Measurements from ENCODE around the gene RNF213.

Gene RNF213

GRCh38 chr17:80223142-80223815 lies 37.4 kb upstream of the RNF213 start:
- Histone ChIP-seq H3K4ac (ENCODE audit: low read depth, low read length) (no peak overlapping the region), H3K9ac (ENCODE audit: low read length) (no peak overlapping the region), H2BK120ac (ENCODE audit: insufficient read depth, low read length, poor library complexity) (no peak overlapping the region), H2BK5ac (ENCODE audit: low read depth, low read length, poor library complexity) (no peak overlapping the region), H3K36me3 (ENCODE audit: control insufficient read depth in 1 of 2, insufficient read depth in 2 of 2, low read length in 2 of 2) (peaks cover 21 to 24% of the 10 kb centered on the region in 2 experiments), H3K79me2 (ENCODE audit: control insufficient read depth, insufficient read depth, low read length, poor library complexity) (peaks cover 10% of the 10 kb centered on the region), H3K23ac (ENCODE audit: low read length) (no peak overlapping the region), H3K27ac (ENCODE audit: low read depth, low read length) (no peak overlapping the region), H4K8ac (ENCODE audit: low read depth, low read length) (no peak overlapping the region), H3K27me3 (ENCODE audit: insufficient read depth, low read length) (no peaks in the 10 kb centered on the region), H3K18ac (ENCODE audit: low read length) (no peak overlapping the region), H2BK12ac (ENCODE audit: low read length) (no peak overlapping the region), H3K4me3 (ENCODE audit: low read depth, low read length) (peak overlapping the region; percentile 29), H2AK5ac (ENCODE audit: low read length) (no peak overlapping the region), H2AFZ (ENCODE audit: insufficient read depth, low read length, poor library complexity) (no peak overlapping the region), H3K4me1 (ENCODE audit: control insufficient read depth in 1 of 2, insufficient read depth in 2 of 2, low read length in 2 of 2) (peaks cover 11 to 18% of the 10 kb centered on the region in 2 experiments), H3K9me3 (ENCODE audit: insufficient read depth, low read depth, low read length) (peaks cover 5% of the 10 kb centered on the region), H3K79me1 (ENCODE audit: low read length) (peaks cover 8% of the 10 kb centered on the region), H4K12ac (ENCODE audit: low read depth, low read length) (no peak overlapping the region), H3K4me2 (ENCODE audit: low read length) (no peak overlapping the region), H3K14ac (ENCODE audit: low read length) (no peak overlapping the region), H4K91ac (ENCODE audit: low read depth, low read length) (no peak overlapping the region)
- WGBS (ENCODE audit: extremely low coverage, insufficient coverage, insufficient read length), result no CpG with 5 or more reads among the region's 18 CpGs
- no peak for DNase-seq

- Histone ChIP-seq H4K8ac (ENCODE audit: low read depth, low read length) (no peak overlapping the region), H3K79me1 (ENCODE audit: low read length) (peaks cover 8% of the 10 kb centered on the region), H3K23ac (ENCODE audit: low read length) (no peak overlapping the region), H3K4ac (ENCODE audit: low read depth, low read length) (no peak overlapping the region), H3K27me3 (ENCODE audit: insufficient read depth, low read length) (no peaks in the 10 kb centered on the region), H2BK5ac (ENCODE audit: low read depth, low read length, poor library complexity) (no peak overlapping the region), H3K18ac (ENCODE audit: low read length) (peak overlapping the region; percentile 43), H3K36me3 (ENCODE audit: control insufficient read depth in 1 of 2, insufficient read depth in 2 of 2, low read length in 2 of 2) (peaks cover 25 to 31% of the 10 kb centered on the region in 2 experiments), H3K27ac (ENCODE audit: low read depth, low read length) (no peak overlapping the region), H2BK120ac (ENCODE audit: insufficient read depth, low read length, poor library complexity) (no peak overlapping the region), H3K9ac (ENCODE audit: low read length) (no peak overlapping the region), H2AK5ac (ENCODE audit: low read length) (no peak overlapping the region), H3K14ac (ENCODE audit: low read length) (no peak overlapping the region), H3K9me3 (ENCODE audit: insufficient read depth, low read depth, low read length) (peaks cover 5% of the 10 kb centered on the region), H3K4me1 (ENCODE audit: control insufficient read depth in 1 of 2, insufficient read depth in 2 of 2, low read length in 2 of 2) (peaks cover 11 to 18% of the 10 kb centered on the region in 2 experiments), H4K91ac (ENCODE audit: low read depth, low read length) (no peak overlapping the region), H3K79me2 (ENCODE audit: control insufficient read depth, insufficient read depth, low read length, poor library complexity) (peaks cover 10% of the 10 kb centered on the region), H3K4me2 (ENCODE audit: low read length) (no peak overlapping the region), H4K12ac (ENCODE audit: low read depth, low read length) (no peak overlapping the region), H3K4me3 (ENCODE audit: low read depth, low read length) (no peak overlapping the region), H2AFZ (ENCODE audit: insufficient read depth, low read length, poor library complexity) (no peak overlapping the region), H2BK12ac (ENCODE audit: low read length) (no peak overlapping the region)
- DNase-seq, result no peak
- 100% methylated on average over 3 of the region's 11 CpGs for WGBS (ENCODE audit: extremely low coverage, insufficient coverage, insufficient read length)
These were observed 36.7 kb upstream of the RNF213 start for GRCh38 chr17:80223838-80224497.

GRCh38 chr17:80224683-80225082 lies 36.0 kb upstream of the RNF213 start:
- WGBS (ENCODE audit: extremely low coverage, insufficient coverage, insufficient read length), result no CpG with 5 or more reads among the region's 6 CpGs
- Histone ChIP-seq H3K27ac (ENCODE audit: low read depth, low read length) (no peak overlapping the region), H4K8ac (ENCODE audit: low read depth, low read length) (no peak overlapping the region), H3K9ac (ENCODE audit: low read length) (peak overlapping the region; percentile 5), H2BK120ac (ENCODE audit: insufficient read depth, low read length, poor library complexity) (no peak overlapping the region), H2AK5ac (ENCODE audit: low read length) (no peak overlapping the region), H3K23ac (ENCODE audit: low read length) (no peak overlapping the region), H3K18ac (ENCODE audit: low read length) (no peak overlapping the region), H3K36me3 (ENCODE audit: control insufficient read depth in 1 of 2, insufficient read depth in 2 of 2, low read length in 2 of 2) (peaks cover 26 to 33% of the 10 kb centered on the region in 2 experiments), H2BK5ac (ENCODE audit: low read depth, low read length, poor library complexity) (no peak overlapping the region), H2AFZ (ENCODE audit: insufficient read depth, low read length, poor library complexity) (no peak overlapping the region), H3K79me1 (ENCODE audit: low read length) (peaks cover 8% of the 10 kb centered on the region), H2BK12ac (ENCODE audit: low read length) (no peak overlapping the region), H3K27me3 (ENCODE audit: insufficient read depth, low read length) (no peaks in the 10 kb centered on the region), H3K9me3 (ENCODE audit: insufficient read depth, low read depth, low read length) (peaks cover 5% of the 10 kb centered on the region), H3K4me2 (ENCODE audit: low read length) (no peak overlapping the region), H4K91ac (ENCODE audit: low read depth, low read length) (no peak overlapping the region), H3K79me2 (ENCODE audit: control insufficient read depth, insufficient read depth, low read length, poor library complexity) (peaks cover 10% of the 10 kb centered on the region), H3K4ac (ENCODE audit: low read depth, low read length) (no peak overlapping the region), H3K14ac (ENCODE audit: low read length) (no peak overlapping the region), H3K4me1 (ENCODE audit: control insufficient read depth in 1 of 2, insufficient read depth in 2 of 2, low read length in 2 of 2) (peaks cover 11 to 15% of the 10 kb centered on the region in 2 experiments), H3K4me3 (ENCODE audit: low read depth, low read length) (no peak overlapping the region), H4K12ac (ENCODE audit: low read depth, low read length) (no peak overlapping the region)
- no peak for DNase-seq

- Histone ChIP-seq H2AK5ac (ENCODE audit: low read length) (no peak overlapping the region), H3K9ac (ENCODE audit: low read length) (no peak overlapping the region), H3K4ac (ENCODE audit: low read depth, low read length) (no peak overlapping the region), H3K4me2 (ENCODE audit: low read length) (no peak overlapping the region), H3K4me3 (ENCODE audit: low read depth, low read length) (no peak overlapping the region), H3K14ac (ENCODE audit: low read length) (no peak overlapping the region), H4K12ac (ENCODE audit: low read depth, low read length) (no peak overlapping the region), H3K79me1 (ENCODE audit: low read length) (peaks cover 3% of the 10 kb centered on the region), H2BK12ac (ENCODE audit: low read length) (no peak overlapping the region), H3K27me3 (ENCODE audit: insufficient read depth, low read length) (no peaks in the 10 kb centered on the region), H2BK120ac (ENCODE audit: insufficient read depth, low read length, poor library complexity) (no peak overlapping the region), H2BK5ac (ENCODE audit: low read depth, low read length, poor library complexity) (no peak overlapping the region), H3K18ac (ENCODE audit: low read length) (no peak overlapping the region), H3K79me2 (ENCODE audit: control insufficient read depth, insufficient read depth, low read length, poor library complexity) (peaks cover 5% of the 10 kb centered on the region), H3K23ac (ENCODE audit: low read length) (no peak overlapping the region), H2AFZ (ENCODE audit: insufficient read depth, low read length, poor library complexity) (no peak overlapping the region), H4K91ac (ENCODE audit: low read depth, low read length) (no peak overlapping the region), H4K8ac (ENCODE audit: low read depth, low read length) (no peak overlapping the region), H3K36me3 (ENCODE audit: control insufficient read depth in 1 of 2, insufficient read depth in 2 of 2, low read length in 2 of 2) (peaks cover 26 to 33% of the 10 kb centered on the region in 2 experiments), H3K27ac (ENCODE audit: low read depth, low read length) (no peak overlapping the region), H3K4me1 (ENCODE audit: control insufficient read depth in 1 of 2, insufficient read depth in 2 of 2, low read length in 2 of 2) (peaks cover 11 to 14% of the 10 kb centered on the region in 2 experiments), H3K9me3 (ENCODE audit: insufficient read depth, low read depth, low read length) (peaks cover 5% of the 10 kb centered on the region)
- no CpG with 5 or more reads among the region's 6 CpGs for WGBS (ENCODE audit: extremely low coverage, insufficient coverage, insufficient read length)
- DNase-seq, result no peak
These were observed 35.4 kb upstream of the RNF213 start for GRCh38 chr17:80225230-80225629.
